ENCODE data around the gene OR10A4. TPM values are rescaled to one million over a fixed set of nuclear protein-coding genes. Genes with fewer than 3 reads are reported as not detected.
A peak's percentile ranks its signal among the peaks of the same experiment; 100 is the strongest.
"Not testable (repeated sequence)": the region's sequence is repeated elsewhere in the genome, so short reads cannot be mapped to it uniquely, and the experiment has no call there.

OR10A4 gene
- not detected for polyA plus RNA-seq (2013, experiment 1 of 2; ENCODE audit: insufficient read length)
- not detected for polyA plus RNA-seq (2013, experiment 2 of 2; ENCODE audit: insufficient read length)

- no peak for DNase-seq
Measured at GRCh38 chr11:6876325-6876724, at the start of gene OR10A4. Gene OR10A4, plus strand, starts transcription at chr11:6876625. Its CDS starts 23 bp downstream, at chr11:6876648.

- no peak for DNase-seq
Measured at GRCh38 chr11:6828103-6828502, 48.3 kb upstream of the OR10A4 start.

- DNase-seq, result no peak
Measured at GRCh38 chr11:6833356-6833755, 43.1 kb upstream of the OR10A4 start.

- DNase-seq, result no peak
Measured at GRCh38 chr11:6834021-6834420, 42.4 kb upstream of the OR10A4 start.

- no peak for DNase-seq
Measured at GRCh38 chr11:6841694-6842093, 34.7 kb upstream of the OR10A4 start.

GRCh38 chr11:6843670-6844069 lies 32.8 kb upstream of the OR10A4 start:
- DNase-seq, result no peak

- no peak for DNase-seq
Measured at GRCh38 chr11:6844356-6844755, 32.1 kb upstream of the OR10A4 start.

- no peak for DNase-seq
Measured at GRCh38 chr11:6845383-6845782, 31.0 kb upstream of the OR10A4 start, which contains the start of gene OR10A5. Gene OR10A5, plus strand, starts transcription at chr11:6845683. Its CDS starts 0 bp downstream, at chr11:6845683.

GRCh38 chr11:6850526-6850925 lies 25.9 kb upstream of the OR10A4 start:
- no peak for DNase-seq

- not testable (repeated sequence) for DNase-seq
Measured at GRCh38 chr11:6854801-6855200, 21.6 kb upstream of the OR10A4 start.

- DNase-seq, result no peak
Measured at GRCh38 chr11:6855971-6856541, 20.4 kb upstream of the OR10A4 start.

- DNase-seq, result no peak
Measured at GRCh38 chr11:6856871-6857270, 19.6 kb upstream of the OR10A4 start.

GRCh38 chr11:6862961-6863360 lies 13.5 kb upstream of the OR10A4 start, which contains the start of gene OR10A2:
Gene OR10A2, plus strand, starts transcription at chr11:6863057. Its CDS starts 6,698 bp downstream, at chr11:6869755.
- DNase-seq, result no peak

GRCh38 chr11:6864438-6864837 lies 12.0 kb upstream of the OR10A4 start:
- DNase-seq, result peak; percentile 21

- no peak for DNase-seq
Measured at GRCh38 chr11:6871278-6871677, 5.1 kb upstream of the OR10A4 start.

- DNase-seq, result no peak
Measured at GRCh38 chr11:6875761-6876160, 664 bp upstream of the OR10A4 start.

GRCh38 chr11:6876914-6877313 lies 489 bp downstream of the OR10A4 start:
- DNase-seq, result no peak

- DNase-seq, result no peak
Measured at GRCh38 chr11:6882751-6883150, 6.3 kb downstream of the OR10A4 start.

- not testable (repeated sequence) for DNase-seq
Measured at GRCh38 chr11:6887711-6888110, 11.3 kb downstream of the OR10A4 start.

GRCh38 chr11:6888830-6889229 lies 12.4 kb downstream of the OR10A4 start:
- DNase-seq, result no peak

GRCh38 chr11:6889835-6890234 lies 13.4 kb downstream of the OR10A4 start:
- no peak for DNase-seq

- DNase-seq, result no peak
Measured at GRCh38 chr11:6892400-6892799, 16.0 kb downstream of the OR10A4 start, which contains the start of gene OR2D2. Gene OR2D2, minus strand, starts transcription at chr11:6892500. Its CDS starts 0 bp downstream, at chr11:6892500.

GRCh38 chr11:6894097-6894496 lies 17.7 kb downstream of the OR10A4 start:
- DNase-seq, result no peak

GRCh38 chr11:6895010-6895409 lies 18.6 kb downstream of the OR10A4 start:
- no peak for DNase-seq

- no peak for DNase-seq
Measured at GRCh38 chr11:6898911-6899310, 22.5 kb downstream of the OR10A4 start.

Data from fibroblast of skin of back (primary cell).